SK-N-SH (cell line): ENCODE measurements around the gene ZNF185. TPM values are rescaled to one million over a fixed set of nuclear protein-coding genes. Genes with fewer than 3 reads are reported as not detected.

Experiments
- CTCF ChIA-PET: fragments of 300-600, 350-600 bp; formaldehyde crosslinking; extraction: SDS; loops from one replicate; lab custom pipeline; 2021; lab: Yijun Ruan, JAX
- POLR2A ChIA-PET: fragments of 350-600 bp; sonication (Branson Sonifier 250); formaldehyde crosslinking; extraction: SDS; loops from one replicate; lab custom pipeline; 2020; ENCODE audit warnings: antibody characterized with exemption, inconsistent platforms; lab: Yijun Ruan, JAX
- DNase-seq: peaks from one replicate; pipeline ENCODE4 v3.0.0; 2012
- H2AFZ ChIP-seq: fragments of 200-600 bp; sonication (generic); 2 replicates; pipeline ENCODE4 v1.8.1; 2016; ENCODE audit warnings: antibody characterized with exemption, mild to moderate bottlenecking, low read depth
- H3F3A ChIP-seq: fragments of 200-600 bp; sonication (generic); replicated peaks from 2 replicates; pipeline ENCODE3; 2016; ENCODE audit warnings: antibody characterized with exemption, mild to moderate bottlenecking; ENCODE audit not compliant: insufficient read depth
- H3K27ac ChIP-seq, 2 experiments: fragments of 200-500 bp in 1 of 2; fragments of 200-600 bp in 1 of 2; sonication (Bioruptor generic) in 1 of 2; sonication (generic), shearing (Covaris generic) in 1 of 2; 2 replicates each; pipeline versions ENCODE4 v1.5.1 to v1.6.1; 2014 to 2016; ENCODE audit warnings: low read depth in 2 of 2, inconsistent platforms in 1 of 2, low read length in 1 of 2, mild to moderate bottlenecking in 1 of 2, mixed read lengths in 1 of 2
- H3K27me3 ChIP-seq: fragments of 200-600 bp; sonication (generic), shearing (Covaris generic); 2 replicates; pipeline ENCODE4 v1.6.1; 2016; ENCODE audit warnings: mixed run types; ENCODE audit not compliant: insufficient read depth
- H3K36me3 ChIP-seq, 2 experiments: fragments of 200-500 bp in 1 of 2; fragments of 200-600 bp in 1 of 2; sonication (Bioruptor generic) in 1 of 2; sonication (generic) in 1 of 2; replicated peaks in 1 of 2; 2 replicates each; pipeline versions ENCODE3 to v1.5.1; 2014 to 2016; ENCODE audit warnings: low read length in 1 of 2, mild to moderate bottlenecking in 1 of 2; ENCODE audit not compliant: insufficient read depth in 2 of 2, control insufficient read depth in 1 of 2
- H3K4me1 ChIP-seq, 2 experiments: fragments of 200-500 bp in 1 of 2; fragments of 200-600 bp in 1 of 2; sonication (Bioruptor generic) in 1 of 2; sonication (generic), shearing (Covaris generic) in 1 of 2; 2 replicates each; pipeline versions ENCODE4 v1.5.1 to v1.6.1; 2014 to 2016; ENCODE audit warnings: low read depth in 1 of 2, low read length in 1 of 2, mixed run types in 1 of 2; ENCODE audit not compliant: insufficient read depth in 2 of 2, control insufficient read depth in 1 of 2
- H3K4me2 ChIP-seq: fragments of 200-600 bp; sonication (generic), shearing (Covaris generic); 2 replicates; pipeline ENCODE4 v1.6.1; 2017; ENCODE audit warnings: mixed run types
- H3K4me3 ChIP-seq, 2 experiments: fragments of 200-500 bp in 1 of 2; fragments of 200-600 bp in 1 of 2; sonication (Bioruptor generic) in 1 of 2; sonication (generic), shearing (Covaris generic) in 1 of 2; 2 replicates each; pipeline versions ENCODE4 v1.5.1 to v1.8.1; 2014 to 2016; ENCODE audit warnings: low read depth in 2 of 2, inconsistent platforms in 1 of 2, low read length in 1 of 2, mild to moderate bottlenecking in 1 of 2, mixed read lengths in 1 of 2, moderate library complexity in 1 of 2
- H3K79me2 ChIP-seq: fragments of 200-600 bp; sonication (generic); 2 replicates; pipeline ENCODE4 v1.8.1; 2017; ENCODE audit warnings: mild to moderate bottlenecking; ENCODE audit not compliant: insufficient read depth
- H3K9ac ChIP-seq: fragments of 200-600 bp; sonication (generic); 2 replicates; pipeline ENCODE4 v1.6.1; 2017; ENCODE audit warnings: mixed run types
- H3K9me2 ChIP-seq: fragments of 200-600 bp; sonication (generic); 2 replicates; pipeline ENCODE4 v1.6.1; 2017; ENCODE audit warnings: mixed run types
- H3K9me3 ChIP-seq: fragments of 200-600 bp; sonication (generic); 2 replicates; pipeline ENCODE4 v1.6.1; 2017; ENCODE audit warnings: mixed run types, mild to moderate bottlenecking, moderate library complexity
- H4K20me1 ChIP-seq: fragments of 200-600 bp; sonication (generic); 2 replicates; pipeline ENCODE4 v1.6.1; 2017; ENCODE audit warnings: mild to moderate bottlenecking, mixed run types; ENCODE audit not compliant: insufficient read depth
- EP300 ChIP-seq, 2 experiments: IDR thresholded peaks; 2 replicates each; pipeline versions ENCODE4 v1.4.0 to v1.6.1; 2012; ENCODE audit warnings: borderline replicate concordance in 1 of 2, low read depth in 1 of 2, low read length in 1 of 2
- EZH2phosphoT487 ChIP-seq: fragments of 200-600 bp; sonication (generic); IDR thresholded peaks from 2 replicates; pipeline ENCODE4 v1.6.1; 2017; ENCODE audit warnings: low read depth, mixed run types, mild to moderate bottlenecking, antibody characterized with exemption, moderate library complexity, borderline replicate concordance
- FOSL2 ChIP-seq: IDR thresholded peaks from 2 replicates; pipeline ENCODE4 v1.4.0; 2012; ENCODE audit warnings: low read depth, mild to moderate bottlenecking, moderate library complexity, borderline replicate concordance
- FOXJ3 ChIP-seq: sonication (generic); formaldehyde crosslinking; IDR thresholded peaks from 2 replicates; pipeline ENCODE4 v1.5.1; 2020; ENCODE audit warnings: mild to moderate bottlenecking, missing genetic modification reagents
- GATA2 ChIP-seq: sonication (generic); formaldehyde crosslinking; IDR thresholded peaks from 2 replicates; pipeline ENCODE4 v1.5.0; 2020; ENCODE audit warnings: mild to moderate bottlenecking, missing genetic modification reagents
- JUND ChIP-seq: IDR thresholded peaks from 2 replicates; pipeline ENCODE4 v1.4.0; 2012
- MEF2A ChIP-seq: IDR thresholded peaks from 2 replicates; pipeline ENCODE4 v1.4.0; 2012; ENCODE audit warnings: low read depth, borderline replicate concordance
- MXI1 ChIP-seq: IDR thresholded peaks from 2 replicates; pipeline ENCODE4 v1.6.1; 2012; ENCODE audit warnings: mild to moderate bottlenecking, low read depth, low read length, improper control_type of control experiment
- NRF1 ChIP-seq: IDR thresholded peaks from 2 replicates; pipeline ENCODE4 v1.6.1; 2012; ENCODE audit warnings: low read depth, mild to moderate bottlenecking, low read length
- PBX3 ChIP-seq: IDR thresholded peaks from 2 replicates; pipeline ENCODE4; 2012
- RCOR1 ChIP-seq: fragments of 150-350 bp; IDR thresholded peaks from 2 replicates; pipeline ENCODE4 v1.6.1; 2017; ENCODE audit warnings: antibody characterized with exemption, low read length
- REST ChIP-seq: IDR thresholded peaks from 2 replicates; pipeline ENCODE4 v1.6.1; 2012; ENCODE audit warnings: mild to moderate bottlenecking, low read depth, low read length, moderate library complexity
- RFX5 ChIP-seq: IDR thresholded peaks from 2 replicates; pipeline ENCODE4 v1.6.1; 2012; ENCODE audit warnings: mild to moderate bottlenecking, improper control_type of control experiment, low read length
- RXRA ChIP-seq: IDR thresholded peaks from 2 replicates; pipeline ENCODE4 v1.4.0; 2012; ENCODE audit warnings: low read depth, mild to moderate bottlenecking, borderline replicate concordance
- SMC3 ChIP-seq: IDR thresholded peaks from 2 replicates; pipeline ENCODE4 v1.6.1; 2012; ENCODE audit warnings: low read depth, low read length, improper control_type of control experiment
- TAF1 ChIP-seq: IDR thresholded peaks from 2 replicates; pipeline ENCODE4 v1.6.1; 2012; ENCODE audit warnings: low read depth, mild to moderate bottlenecking, low read length, moderate library complexity, borderline replicate concordance
- TCF12 ChIP-seq: IDR thresholded peaks from 2 replicates; pipeline ENCODE4 v1.4.0; 2012
- TEAD4 ChIP-seq: IDR thresholded peaks from 2 replicates; pipeline ENCODE4 v1.4.0; 2012; ENCODE audit warnings: mild to moderate bottlenecking, borderline replicate concordance; ENCODE audit not compliant: insufficient read depth
- USF2 ChIP-seq: fragments of 150-350 bp; IDR thresholded peaks from 2 replicates; pipeline ENCODE4 v1.6.1; 2017; ENCODE audit warnings: antibody characterized with exemption, low read length, low read depth, borderline replicate concordance
- ZBTB33 ChIP-seq: IDR thresholded peaks from 2 replicates; pipeline ENCODE4 v1.4.0; 2012; ENCODE audit warnings: low read depth, borderline replicate concordance
- WGBS: methylation state at CpG from one replicate; pipeline ENCODE4 v1.1.6; 2017; ENCODE audit warnings: low lambda C conversion rate; 5-methylcytosine and 5-hydroxymethylcytosine counted together
- polyA plus RNA-seq, 3 experiments: library from polyadenylated mRNA; depleted of rRNA; stranded (reverse); fragments of >200 nt; gene quantifications; 2 replicates each; pipeline ENCODE4 v1.2.3, GENCODE V29; 2012
- TF ChIP-seq, protein P1 (sequence below): IDR thresholded peaks from 2 replicates; pipeline ENCODE4 v1.4.0; 2012; ENCODE audit warnings: low read depth, borderline replicate concordance

ZNF185 gene
- polyA plus RNA-seq, 1 of the 3 experiments (the other 2 are of a cell fraction), result 10.3 TPM

GRCh38 chrX:152872522-152872921 is 25.3 kb upstream of the ZNF185 start:
- H3K9ac ChIP-seq, result no peak overlapping the region
- TF ChIP-seq, protein P1, sequence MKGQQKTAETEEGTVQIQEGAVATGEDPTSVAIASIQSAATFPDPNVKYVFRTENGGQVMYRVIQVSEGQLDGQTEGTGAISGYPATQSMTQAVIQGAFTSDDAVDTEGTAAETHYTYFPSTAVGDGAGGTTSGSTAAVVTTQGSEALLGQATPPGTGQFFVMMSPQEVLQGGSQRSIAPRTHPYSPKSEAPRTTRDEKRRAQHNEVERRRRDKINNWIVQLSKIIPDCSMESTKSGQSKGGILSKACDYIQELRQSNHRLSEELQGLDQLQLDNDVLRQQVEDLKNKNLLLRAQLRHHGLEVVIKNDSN, result no peak
- TF ChIP-seq GATA2 (no peak), FOXJ3 (CRISPR knock-in tag) (no peak), REST (no peak), TEAD4 (no peak), MEF2A (no peak), RXRA (no peak), FOSL2 (no peak), USF2 (no peak), EZH2phosphoT487 (no peak)
- TF ChIP-seq, all 33 proteins: peak for 0
- no peak for DNase-seq
- Histone ChIP-seq H3K27ac (no peak overlapping the region), H3K36me3 (peaks cover 6 to 23% of the 10 kb centered on the region in 2 experiments), H3K4me3 (no peak overlapping the region), H3K9me2 (no peaks in the 10 kb centered on the region), H4K20me1 (no peaks in the 10 kb centered on the region), H3K4me1 (no peaks in the 10 kb centered on the region), H3K27me3 (peaks cover 23% of the 10 kb centered on the region; the same call in 1 of the 2 replicates), H2AFZ (no peak overlapping the region), H3K9me3 (no peaks in the 10 kb centered on the region), H3F3A (no peaks in the 10 kb centered on the region), H3K79me2 (no peaks in the 10 kb centered on the region), H3K4me2 (no peak overlapping the region)
- CTCF ChIA-PET, result interaction anchor here (0.7 kb wide), 1 partner anchor 28 kb away, joined by 3 read pairs; no protein-coding TSS in a partner anchor
- POLR2A ChIA-PET, result no interaction called here
- 28% methylated on average over 2 of the region's 2 CpGs for WGBS

DNA sequence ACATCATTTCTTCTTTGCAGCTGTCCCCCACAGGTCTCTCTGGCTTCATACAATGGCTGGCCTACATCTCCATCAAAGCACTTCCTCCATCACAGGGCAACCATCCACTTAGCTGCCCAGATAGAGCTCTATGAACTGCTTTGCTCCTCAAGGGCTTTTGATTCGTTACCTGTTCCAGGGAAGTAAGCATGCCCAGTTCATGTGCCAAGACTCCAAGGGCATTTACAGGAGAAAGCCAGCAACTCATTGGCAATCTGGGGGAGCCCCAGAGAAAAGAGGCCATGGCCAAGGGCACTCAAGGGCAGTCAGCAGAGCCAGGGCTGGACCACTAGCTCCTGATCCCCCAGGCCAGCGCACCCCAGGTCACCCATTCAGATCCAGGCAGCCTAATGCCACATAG is 24.5 kb upstream of the ZNF185 start:
- POLR2A ChIA-PET, result no interaction called here

More for the DNA sequence above, 24.5 kb upstream of the ZNF185 start:
- H3K4me2 ChIP-seq, result no peak overlapping the region
- H3K36me3 ChIP-seq, result peaks cover 0 to 21% of the 10 kb centered on the region in 2 experiments
- no peak overlapping the region for H3K4me3 ChIP-seq
- no peak for DNase-seq
- H4K20me1 ChIP-seq, result no peaks in the 10 kb centered on the region
- TF ChIP-seq ZBTB33, result no peak
- TF ChIP-seq GATA2, result no peak
- no peak for TF ChIP-seq RCOR1
- TF ChIP-seq MXI1, result no peak
- TF ChIP-seq FOXJ3 (CRISPR knock-in tag), result no peak
- TF ChIP-seq TAF1, result no peak
- TF ChIP-seq NRF1, result no peak
- no peak for TF ChIP-seq EP300 (IDR thresholded peaks at IDR 0.05; ENCODE audit: borderline replicate concordance in 1 of 2, low read depth in 1 of 2, low read length in 1 of 2)
- TF ChIP-seq PBX3, result no peak
- TF ChIP-seq SMC3, result no peak
- no peak for TF ChIP-seq TCF12
- no peak for TF ChIP-seq RFX5
- no peak for TF ChIP-seq JUND
- TF ChIP-seq, all 33 proteins: peak for 0
- Histone ChIP-seq H3K4me1 (no peaks in the 10 kb centered on the region), H3K9ac (no peak overlapping the region), H3K27me3 (peaks cover 24% of the 10 kb centered on the region; the same call in 1 of the 2 replicates), H3F3A (no peaks in the 10 kb centered on the region), H3K9me3 (no peaks in the 10 kb centered on the region), H3K9me2 (no peaks in the 10 kb centered on the region), H3K27ac (no peak overlapping the region), H3K79me2 (no peaks in the 10 kb centered on the region), H2AFZ (no peak overlapping the region)
- 30% methylated on average over 2 of the region's 2 CpGs for WGBS
- CTCF ChIA-PET, result no interaction called here
